Measurements from ENCODE around the gene GAS6.
"Not testable (repeated sequence)": the region's sequence is repeated elsewhere in the genome, so short reads cannot be mapped to it uniquely, and the experiment has no call there.

Gene GAS6

DNA sequence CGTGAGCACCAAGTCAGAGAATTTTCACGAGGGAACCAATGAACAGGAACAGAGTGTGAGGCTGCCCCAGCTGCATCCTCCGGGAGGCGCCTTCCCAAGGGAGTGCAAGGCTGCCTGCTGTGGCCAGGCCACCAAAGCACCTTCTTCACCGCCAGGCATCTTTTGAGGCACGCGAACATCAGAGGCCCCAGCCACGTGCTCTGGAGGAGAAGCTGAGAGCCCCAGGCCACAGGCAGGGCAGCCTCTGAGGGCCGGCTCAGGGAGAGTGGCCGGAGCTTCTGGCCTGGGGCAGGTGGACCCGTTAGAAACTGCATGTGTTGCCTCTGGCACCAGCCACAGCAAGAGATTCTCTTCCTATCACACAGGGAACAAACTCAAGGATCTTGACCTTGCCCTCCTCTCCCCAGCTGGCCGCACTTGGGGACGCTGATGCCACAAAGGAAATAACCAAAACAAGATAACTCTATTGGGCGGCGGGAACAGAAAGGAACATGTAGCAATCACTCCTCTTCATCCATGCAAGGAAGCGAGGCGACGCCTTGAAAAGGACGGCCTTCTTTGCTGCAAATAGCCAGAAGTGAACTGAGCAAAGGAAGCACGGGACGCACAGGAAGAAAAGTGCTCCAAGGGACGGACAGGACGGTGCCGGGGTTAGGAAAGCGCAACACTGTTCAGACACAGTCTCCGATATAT, 19.9 kb downstream of the GAS6 start:
- no peak for ATAC-seq
- H3K4me1 Mint-ChIP-seq = peaks cover 12% of the 10 kb centered on the region

GRCh38 chr13:113843063-113843654, 20.7 kb downstream of the GAS6 start:
- Mint-ChIP-seq H3K9me3 (peaks cover 5% of the 10 kb centered on the region), H3K27ac (no peak overlapping the region), H3K27me3 (no peaks in the 10 kb centered on the region), H3K4me3 (no peak overlapping the region), H3K4me1 (peaks cover 12% of the 10 kb centered on the region), H3K36me3 (peaks cover 39% of the 10 kb centered on the region)
- no peak for ATAC-seq

More for the DNA sequence above, 19.9 kb downstream of the GAS6 start:
- no peak overlapping the region for H3K27ac Mint-ChIP-seq
- H3K4me3 Mint-ChIP-seq = no peak overlapping the region
- no peaks in the 10 kb centered on the region for H3K27me3 Mint-ChIP-seq
- H3K9me3 Mint-ChIP-seq = peaks cover 5% of the 10 kb centered on the region
- H3K36me3 Mint-ChIP-seq = peaks cover 39% of the 10 kb centered on the region

DNA sequence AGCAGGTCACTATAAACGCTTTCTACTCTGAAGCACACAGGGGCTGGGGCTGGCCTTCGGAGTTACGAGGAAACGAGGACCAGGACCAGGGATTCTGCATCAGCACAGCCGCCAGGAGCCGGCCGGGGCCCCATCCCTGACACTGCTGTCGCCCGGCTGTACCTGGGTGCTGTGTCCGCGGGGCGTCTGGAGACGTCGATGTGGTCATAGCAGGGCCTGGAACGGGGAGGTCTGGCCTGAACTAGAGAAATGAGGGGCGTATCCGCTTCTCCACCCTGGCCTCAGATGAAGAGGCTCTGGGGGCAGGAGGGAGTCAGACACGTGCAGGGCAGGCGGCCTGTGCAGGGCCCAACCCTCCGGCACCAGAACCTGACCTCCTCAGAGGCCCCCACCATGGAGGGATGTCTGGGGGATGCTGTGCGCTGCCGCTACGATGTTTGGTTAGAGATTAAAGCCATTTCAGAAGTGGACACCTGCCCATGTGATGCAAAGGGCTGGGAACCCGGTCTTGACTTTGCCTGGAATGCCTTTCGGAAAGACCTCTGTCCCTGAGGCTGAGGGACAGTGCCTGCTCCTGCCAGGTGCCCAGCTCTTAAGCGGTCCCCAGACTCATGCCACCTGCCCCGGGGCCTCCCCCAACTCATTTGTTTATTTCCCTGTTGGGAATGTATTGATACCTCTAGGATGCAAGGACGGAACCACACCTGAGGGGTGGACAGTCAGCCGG, 21.4 kb downstream of the GAS6 start:
- peaks cover 45% of the 10 kb centered on the region for H3K36me3 Mint-ChIP-seq
- peaks cover 5% of the 10 kb centered on the region for H3K9me3 Mint-ChIP-seq
- peaks cover 16% of the 10 kb centered on the region for H3K4me1 Mint-ChIP-seq
- H3K4me3 Mint-ChIP-seq = no peak overlapping the region
- no peak for ATAC-seq
- H3K27me3 Mint-ChIP-seq = no peaks in the 10 kb centered on the region
- H3K27ac Mint-ChIP-seq = no peak overlapping the region

DNA sequence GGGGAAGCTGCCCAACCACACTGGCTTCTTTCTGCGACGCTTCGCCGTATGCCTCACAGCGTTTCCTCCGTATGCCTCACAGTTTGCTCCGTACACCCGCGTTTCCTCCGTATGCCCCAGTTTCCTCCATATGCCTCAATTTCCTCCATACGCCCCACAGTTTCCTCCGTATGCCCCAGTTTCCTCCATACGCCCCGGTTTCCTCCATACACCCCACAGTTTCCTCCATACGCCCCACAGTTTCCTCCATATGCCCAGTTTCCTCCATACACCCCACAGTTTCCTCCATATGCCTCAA, 22.6 kb downstream of the GAS6 start:
- Mint-ChIP-seq H3K9me3 (peaks cover 5% of the 10 kb centered on the region), H3K36me3 (peaks cover 53% of the 10 kb centered on the region), H3K27me3 (no peaks in the 10 kb centered on the region), H3K4me3 (no peak overlapping the region), H3K4me1 (peaks cover 23% of the 10 kb centered on the region), H3K27ac (no peak overlapping the region)
- no peak for ATAC-seq

- H3K36me3 Mint-ChIP-seq = peaks cover 50% of the 10 kb centered on the region
- peaks cover 26% of the 10 kb centered on the region for H3K4me1 Mint-ChIP-seq
- ATAC-seq = peak; percentile 4
- H3K27me3 Mint-ChIP-seq = no peaks in the 10 kb centered on the region
- no peak overlapping the region for H3K4me3 Mint-ChIP-seq
- H3K9me3 Mint-ChIP-seq = peaks cover 5% of the 10 kb centered on the region
- H3K27ac Mint-ChIP-seq = no peak overlapping the region
These were observed 23.1 kb downstream of the GAS6 start for GRCh38 chr13:113840541-113841352.

- no peak overlapping the region for H3K4me3 Mint-ChIP-seq
- no peak overlapping the region for H3K27ac Mint-ChIP-seq
- H3K9me3 Mint-ChIP-seq = peaks cover 5% of the 10 kb centered on the region
- H3K27me3 Mint-ChIP-seq = no peaks in the 10 kb centered on the region
- peaks cover 34% of the 10 kb centered on the region for H3K4me1 Mint-ChIP-seq
- ATAC-seq = no peak
- peaks cover 49% of the 10 kb centered on the region for H3K36me3 Mint-ChIP-seq
These were observed 24.2 kb downstream of the GAS6 start for GRCh38 chr13:113839536-113840204.

GRCh38 chr13:113838711-113839201, 25.1 kb downstream of the GAS6 start:
- Mint-ChIP-seq H3K4me3 (no peak overlapping the region), H3K4me1 (peaks cover 34% of the 10 kb centered on the region), H3K9me3 (peaks cover 5% of the 10 kb centered on the region), H3K27ac (no peak overlapping the region), H3K36me3 (peaks cover 43% of the 10 kb centered on the region), H3K27me3 (no peaks in the 10 kb centered on the region)
- ATAC-seq = no peak

DNA sequence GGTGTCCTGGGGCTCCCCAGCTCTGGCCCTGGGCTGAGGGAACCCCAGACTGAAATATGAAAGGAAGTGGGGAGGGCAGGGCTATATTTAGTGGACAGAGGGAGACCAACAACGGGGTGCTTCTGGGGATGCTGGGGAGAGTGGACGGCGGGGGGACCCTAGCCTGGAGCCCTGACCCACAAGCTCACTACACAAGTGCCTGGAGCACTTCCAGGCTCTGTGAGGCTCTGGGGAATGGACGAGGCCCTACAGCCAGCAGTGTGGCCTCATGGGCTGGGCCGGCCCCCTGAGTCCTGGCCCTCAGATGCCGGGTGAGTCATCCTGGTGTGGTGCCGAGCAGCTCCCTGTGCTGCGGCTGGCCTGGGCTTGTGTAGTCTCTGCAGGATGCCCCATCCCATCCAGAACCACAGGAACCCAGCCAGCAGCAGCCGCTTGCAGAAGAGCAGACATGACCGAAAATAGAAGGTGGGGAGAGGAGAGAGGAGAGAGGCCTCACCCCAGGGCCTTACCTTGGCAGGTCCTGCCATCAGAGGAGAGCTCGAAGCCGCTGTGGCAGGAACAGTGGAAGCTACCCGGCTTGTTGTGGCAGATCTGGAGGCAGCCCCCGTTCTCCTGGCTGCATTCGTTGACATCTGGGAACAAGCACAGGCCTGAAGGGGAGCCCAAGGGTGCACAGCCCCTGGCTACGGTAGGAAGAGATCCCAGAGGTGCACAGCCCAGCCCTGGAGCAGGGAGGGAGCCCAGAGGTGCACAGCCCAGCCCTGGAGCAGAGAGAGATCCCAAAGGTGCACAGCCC, 26.1 kb downstream of the GAS6 start:
- Mint-ChIP-seq H3K9me3 (peaks cover 5% of the 10 kb centered on the region), H3K4me3 (no peak overlapping the region), H3K4me1 (peaks cover 34% of the 10 kb centered on the region), H3K27me3 (no peaks in the 10 kb centered on the region), H3K27ac (peak overlapping the region; percentile 2), H3K36me3 (peaks cover 45% of the 10 kb centered on the region)
- peak; percentile 2 for ATAC-seq

- peaks cover 30% of the 10 kb centered on the region for H3K4me1 Mint-ChIP-seq
- no peaks in the 10 kb centered on the region for H3K27me3 Mint-ChIP-seq
- no peak for ATAC-seq
- peaks cover 3% of the 10 kb centered on the region for H3K9me3 Mint-ChIP-seq
- H3K27ac Mint-ChIP-seq = peak overlapping the region; percentile 2
- no peak overlapping the region for H3K4me3 Mint-ChIP-seq
- peaks cover 44% of the 10 kb centered on the region for H3K36me3 Mint-ChIP-seq
These were observed 26.9 kb downstream of the GAS6 start for GRCh38 chr13:113836768-113837559.

DNA sequence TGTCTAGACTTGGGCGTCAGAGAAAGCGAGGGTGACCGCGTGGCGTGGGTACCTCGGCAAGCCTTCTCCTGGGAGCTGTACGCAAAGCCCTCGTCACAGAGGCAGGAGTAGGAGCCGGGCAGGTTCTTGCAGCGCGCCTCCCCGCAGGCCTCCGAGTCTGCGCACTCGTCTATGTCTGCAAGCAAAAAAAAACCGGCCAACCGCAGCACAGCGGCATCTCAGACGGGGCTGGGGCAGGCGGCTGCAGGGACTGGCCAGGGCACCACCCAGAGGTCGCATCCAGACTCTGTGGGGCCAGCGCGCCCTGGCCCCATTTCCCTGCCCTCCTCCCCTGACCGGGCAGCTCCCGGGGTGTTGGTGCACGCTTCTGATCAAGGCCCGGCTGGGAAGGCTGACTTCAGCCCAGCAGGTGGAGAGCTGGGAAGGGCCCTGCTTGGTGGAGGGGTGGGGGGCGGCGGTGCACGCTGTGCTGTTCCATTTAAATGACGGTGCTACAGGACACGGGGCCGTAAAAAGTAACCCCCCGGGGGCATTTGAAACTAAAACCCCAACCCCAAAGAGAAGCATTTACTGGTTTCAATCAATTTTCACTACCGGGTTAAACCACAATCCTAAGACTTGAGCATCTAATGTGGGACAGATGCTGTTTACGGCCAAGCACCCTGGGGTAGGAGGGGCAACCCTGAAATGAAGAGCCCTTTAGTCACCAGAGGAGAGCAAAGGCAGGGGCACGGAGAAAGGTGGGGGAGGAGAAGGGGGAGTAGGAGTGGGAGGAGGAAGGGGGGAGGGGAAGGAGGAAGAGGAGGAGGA, 28.2 kb downstream of the GAS6 start:
- H3K27ac Mint-ChIP-seq = no peak overlapping the region
- no peaks in the 10 kb centered on the region for H3K9me3 Mint-ChIP-seq
- no peaks in the 10 kb centered on the region for H3K27me3 Mint-ChIP-seq
- ATAC-seq = no peak
- peaks cover 21% of the 10 kb centered on the region for H3K4me1 Mint-ChIP-seq
- peaks cover 35% of the 10 kb centered on the region for H3K36me3 Mint-ChIP-seq
- H3K4me3 Mint-ChIP-seq = no peak overlapping the region

- H3K4me1 Mint-ChIP-seq = peaks cover 21% of the 10 kb centered on the region
- ATAC-seq = no peak
- H3K9me3 Mint-ChIP-seq = no peaks in the 10 kb centered on the region
- no peaks in the 10 kb centered on the region for H3K27me3 Mint-ChIP-seq
- no peak overlapping the region for H3K4me3 Mint-ChIP-seq
- no peak overlapping the region for H3K27ac Mint-ChIP-seq
- H3K36me3 Mint-ChIP-seq = peaks cover 35% of the 10 kb centered on the region
These were observed 29.2 kb downstream of the GAS6 start for GRCh38 chr13:113834496-113835200.

GRCh38 chr13:113834006-113834405, 29.9 kb downstream of the GAS6 start:
- not testable (repeated sequence) for H3K4me3 Mint-ChIP-seq, H3K9me3 Mint-ChIP-seq, H3K27ac Mint-ChIP-seq, H3K27me3 Mint-ChIP-seq, ATAC-seq
- H3K4me1 Mint-ChIP-seq = peaks cover 21% of the 10 kb centered on the region
- H3K36me3 Mint-ChIP-seq = peaks cover 35% of the 10 kb centered on the region

Data from stimulated activated memory B cell treated with anti-CD40 and anti-IgM and Interleukin-4, amounts not matched to agents 10 μg/mL and 1 μg/mL and 100 μg/mL, for 72 hours (primary cell).